Stimulated activated CD4-positive, alpha-beta T cell treated with anti-CD3 and anti-CD28 coated beads, TNF-alpha, amount 100 ng/mL, for 4 hours (primary cell): ENCODE data around the gene SV2B.

Source experiments
- DNase-seq, 3 experiments: peaks; one replicate each; pipeline ENCODE4 v3.0.0-alpha.2; 2020; ENCODE audit warnings: low read depth in 3 of 3

SV2B gene

GRCh38 chr15:91228383-91228782, 128.3 kb downstream of the SV2B start:
- no peak for DNase-seq

- DNase-seq, result no peak
Observed at GRCh38 chr15:91228890-91229289, 128.8 kb downstream of the SV2B start.

GRCh38 chr15:91231703-91232102, 131.6 kb downstream of the SV2B start:
- no peak for DNase-seq

DNA sequence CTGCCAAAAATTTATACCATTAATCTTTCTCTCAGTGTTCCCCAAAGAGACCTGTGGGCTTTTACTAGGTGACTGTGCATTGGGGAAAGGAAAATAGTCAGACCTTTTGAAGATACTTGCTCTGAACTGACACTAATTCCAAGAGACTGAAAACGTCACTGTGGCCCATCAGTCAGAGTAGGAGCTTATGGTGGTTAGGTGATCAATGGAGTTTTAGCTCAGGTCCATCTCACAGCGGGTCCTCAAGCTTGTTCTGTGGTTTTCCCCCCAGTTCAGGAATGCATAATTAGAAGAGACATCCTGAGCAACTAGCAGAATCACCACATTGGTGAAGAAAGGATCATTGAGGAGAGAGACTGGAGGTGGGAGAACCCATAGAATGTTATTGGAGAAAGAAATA, 134.7 kb downstream of the SV2B start:
- DNase-seq, result no peak

- DNase-seq, result no peak
Observed at GRCh38 chr15:91235376-91235775, 135.3 kb downstream of the SV2B start.

GRCh38 chr15:91237445-91237844, 137.4 kb downstream of the SV2B start:
- DNase-seq, result no peak

GRCh38 chr15:91238644-91239425, 138.8 kb downstream of the SV2B start:
- no peak for DNase-seq

DNA sequence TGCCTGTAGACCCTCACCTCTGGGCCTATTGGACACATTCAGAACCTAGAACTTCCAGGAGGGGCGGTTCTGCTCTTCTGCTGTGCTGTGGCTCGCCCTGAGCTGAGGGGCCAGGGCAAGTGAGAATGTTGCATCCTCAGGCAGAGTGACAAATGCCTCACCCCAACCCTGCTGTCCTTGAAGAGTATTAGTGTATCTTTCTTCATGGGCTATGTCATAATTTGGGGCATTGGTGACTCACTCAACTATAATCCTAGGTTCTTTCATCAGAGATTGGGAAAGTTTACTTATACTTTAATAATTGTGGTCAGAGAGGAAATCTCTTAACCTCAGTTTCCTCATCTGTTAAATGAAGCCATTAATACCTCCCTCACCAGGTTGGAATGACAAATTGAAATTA, 143.8 kb downstream of the SV2B start:
- no peak for DNase-seq

GRCh38 chr15:91244919-91245318, 144.9 kb downstream of the SV2B start:
- no peak for DNase-seq

DNA sequence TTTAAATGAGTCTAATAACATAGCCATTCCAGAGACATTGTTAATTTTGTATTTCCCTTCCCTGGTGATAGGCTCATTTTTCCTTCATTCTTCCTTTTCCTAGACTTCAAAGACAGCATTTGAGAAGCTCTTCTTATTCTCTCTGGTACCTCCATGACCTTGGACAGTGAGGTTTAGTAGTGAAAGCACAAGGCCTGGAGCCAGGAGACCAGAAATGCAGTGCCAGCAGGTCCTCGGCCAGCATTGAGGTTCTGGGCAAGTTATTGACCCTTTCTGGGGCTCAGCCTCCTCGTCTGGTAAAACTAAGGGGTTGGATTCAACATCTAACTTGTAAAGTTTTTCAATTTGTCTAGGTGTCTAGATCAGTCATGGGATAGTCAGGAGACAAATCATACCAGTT, 146.9 kb downstream of the SV2B start:
- no peak for DNase-seq

DNA sequence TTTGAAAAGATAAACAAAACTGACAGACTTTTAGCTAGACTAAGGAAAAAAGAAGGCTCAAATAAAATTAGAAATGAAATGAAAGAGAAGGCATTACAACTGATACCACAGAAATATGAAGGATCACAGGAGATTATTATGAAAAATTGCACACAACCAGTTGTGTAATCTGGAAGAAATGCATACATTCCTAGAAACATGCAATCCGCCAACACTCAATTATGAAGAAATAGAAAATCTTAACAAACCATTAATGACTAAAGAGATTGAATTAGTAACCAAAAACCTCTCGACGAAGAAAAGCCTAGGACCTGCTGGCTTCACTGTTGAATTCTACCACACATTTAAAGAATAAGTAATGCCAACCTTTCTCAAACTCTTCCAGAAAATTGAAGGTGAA, 149.5 kb downstream of the SV2B start:
- DNase-seq, result no peak

- DNase-seq, result no peak
Observed at GRCh38 chr15:91252322-91252721, 152.3 kb downstream of the SV2B start.

DNA sequence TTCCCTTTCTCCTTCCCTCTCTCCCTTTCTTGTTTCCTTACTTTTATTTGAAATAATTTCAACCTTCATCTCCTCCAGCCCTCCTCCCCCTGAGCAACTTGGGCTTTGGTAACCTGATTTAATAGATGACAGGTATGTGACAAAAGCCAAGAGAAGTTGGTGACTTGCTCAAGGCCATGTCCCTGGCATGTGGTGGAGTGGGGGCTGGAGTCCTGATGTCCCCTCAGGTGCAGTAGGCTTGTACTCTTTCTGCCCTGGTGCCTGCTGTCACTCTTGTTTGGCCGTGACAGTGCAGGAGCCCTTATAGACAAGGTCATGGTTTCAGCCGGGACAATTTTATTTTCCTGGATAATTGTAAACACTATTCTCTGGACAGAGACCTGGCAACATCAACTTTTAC, 152.7 kb downstream of the SV2B start:
- no peak for DNase-seq

GRCh38 chr15:91253605-91254004, 153.5 kb downstream of the SV2B start:
- no peak for DNase-seq

DNA sequence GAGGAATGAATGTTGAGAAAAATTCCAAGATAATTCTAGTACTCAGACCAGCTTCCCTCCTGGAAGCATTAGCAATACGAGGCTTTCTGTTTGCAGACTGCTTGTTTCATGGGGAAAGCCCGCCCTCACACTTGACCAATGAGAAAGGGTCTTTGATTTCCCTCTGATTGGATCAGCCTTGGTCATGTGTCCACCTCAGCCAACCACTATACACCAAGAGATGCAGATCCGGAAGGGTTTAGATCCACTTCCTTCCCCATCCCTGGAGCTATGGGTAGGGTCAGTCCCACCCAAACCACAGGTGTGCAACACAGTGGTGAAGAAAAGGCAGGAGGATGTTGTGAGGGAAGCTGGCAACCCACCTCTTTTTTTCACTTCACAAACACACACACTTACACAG, 154.7 kb downstream of the SV2B start:
- DNase-seq, result no peak

GRCh38 chr15:91255670-91256192, 155.7 kb downstream of the SV2B start:
- no peak for DNase-seq

DNA sequence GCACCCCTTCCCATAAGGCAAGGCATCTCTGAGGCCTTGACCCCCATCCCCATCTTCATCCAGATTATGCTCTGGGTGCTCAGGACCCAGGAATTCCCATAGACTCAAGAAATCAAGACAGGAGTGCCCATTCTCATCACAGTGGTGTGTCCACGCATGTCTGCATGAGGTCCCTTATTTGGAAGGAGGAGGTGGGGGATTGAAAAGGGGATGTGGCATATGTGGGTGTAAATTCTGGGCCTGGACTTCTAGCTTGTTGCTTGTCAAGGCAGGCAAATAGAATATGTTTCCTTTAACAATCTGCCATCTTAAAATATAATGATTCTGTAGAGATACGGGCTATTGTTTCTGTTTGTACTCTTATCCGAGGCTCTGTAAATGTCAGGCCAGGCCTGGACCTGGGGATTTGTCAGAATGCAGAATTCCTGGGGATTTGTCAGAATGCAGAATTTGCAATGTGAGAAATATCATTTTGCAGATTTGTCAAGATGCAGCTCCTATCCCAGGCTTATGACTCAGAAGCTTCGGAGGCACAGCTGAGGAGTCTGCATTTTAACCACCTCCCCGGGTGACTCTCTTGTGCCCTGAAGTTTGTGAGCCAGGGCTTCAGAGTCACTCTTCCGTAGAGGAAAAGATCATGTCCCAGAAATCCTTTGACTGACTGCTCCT, 157.8 kb downstream of the SV2B start:
- DNase-seq, result no peak

- DNase-seq, result no peak
Observed at GRCh38 chr15:91258415-91258759, 158.3 kb downstream of the SV2B start.

- DNase-seq, result no peak
Observed at GRCh38 chr15:91259077-91259476, 159.0 kb downstream of the SV2B start.

- DNase-seq, result no peak
Observed at GRCh38 chr15:91261345-91261744, 161.3 kb downstream of the SV2B start.

GRCh38 chr15:91263632-91264531, 163.8 kb downstream of the SV2B start:
- no peak for DNase-seq

GRCh38 chr15:91264651-91265351, 164.7 kb downstream of the SV2B start:
- DNase-seq, result no peak
